ENCODE results near the gene CASR.

CASR gene

GRCh38 chr3:122310361-122310760, 126.9 kb downstream of the CASR start (continued):
- TF ChIP-seq ZNF76 (tag by site-specific recombination; IDR thresholded peaks at IDR 0.05; ENCODE audit: borderline replicate concordance, low read depth) (no peak), SCRT1 (tag by site-specific recombination; IDR thresholded peaks at IDR 0.05; ENCODE audit: borderline replicate concordance) (no peak), ZNF629 (tag by site-specific recombination; IDR thresholded peaks at IDR 0.05) (no peak)

- CTCF ChIA-PET, result interaction anchor here (0.6 to 1.0 kb wide), 2 partner anchors 45 to 48 kb away, joined by 3 to 4 read pairs; no protein-coding TSS in a partner anchor
- POLR2A ChIA-PET, result no interaction called here
- Histone ChIP-seq H3K36me3 (ENCODE audit: control insufficient read depth in 2 of 2, insufficient read depth in 1 of 2, low read length in 2 of 2) (no peaks in the 10 kb centered on the region), H3K4me3 (ENCODE audit: low read depth, low read length) (no peak overlapping the region), H3K4me1 (ENCODE audit: control insufficient read depth, insufficient read depth, low read length) (no peaks in the 10 kb centered on the region), H3K27ac (ENCODE audit: extremely low read depth, low read depth, low read length) (no peak overlapping the region), H3K9me3 (ENCODE audit: control insufficient read depth, insufficient read depth, low read depth, low read length) (no peaks in the 10 kb centered on the region)
- TF ChIP-seq ZNF416 (tag by site-specific recombination; IDR thresholded peaks at IDR 0.05) (no peak), ZNF530 (tag by site-specific recombination; IDR thresholded peaks at IDR 0.05; ENCODE audit: low read depth) (no peak), KLF16 (tag by site-specific recombination; IDR thresholded peaks at IDR 0.05) (no peak), RBAK (tag by site-specific recombination; IDR thresholded peaks at IDR 0.05) (no peak), ZNF302 (tag by site-specific recombination; IDR thresholded peaks at IDR 0.05; ENCODE audit: low read depth) (no peak), ZBTB7A (tag by site-specific recombination; IDR thresholded peaks at IDR 0.05; ENCODE audit: low read depth) (no peak), ZNF335 (tag by site-specific recombination; conservative IDR thresholded peaks at IDR 0.05) (no peak), REPIN1 (tag by site-specific recombination; IDR thresholded peaks at IDR 0.05; ENCODE audit: low read depth) (no peak), HIC1 (tag by site-specific recombination; IDR thresholded peaks at IDR 0.05) (no peak), KLF1 (tag by site-specific recombination; IDR thresholded peaks at IDR 0.05) (no peak), ZBTB8A (tag by site-specific recombination; IDR thresholded peaks at IDR 0.05) (no peak), ZSCAN4 (tag by site-specific recombination; IDR thresholded peaks at IDR 0.05) (no peak), ZNF580 (tag by site-specific recombination; IDR thresholded peaks at IDR 0.05) (no peak)
- TF ChIP-seq, protein P1, sequence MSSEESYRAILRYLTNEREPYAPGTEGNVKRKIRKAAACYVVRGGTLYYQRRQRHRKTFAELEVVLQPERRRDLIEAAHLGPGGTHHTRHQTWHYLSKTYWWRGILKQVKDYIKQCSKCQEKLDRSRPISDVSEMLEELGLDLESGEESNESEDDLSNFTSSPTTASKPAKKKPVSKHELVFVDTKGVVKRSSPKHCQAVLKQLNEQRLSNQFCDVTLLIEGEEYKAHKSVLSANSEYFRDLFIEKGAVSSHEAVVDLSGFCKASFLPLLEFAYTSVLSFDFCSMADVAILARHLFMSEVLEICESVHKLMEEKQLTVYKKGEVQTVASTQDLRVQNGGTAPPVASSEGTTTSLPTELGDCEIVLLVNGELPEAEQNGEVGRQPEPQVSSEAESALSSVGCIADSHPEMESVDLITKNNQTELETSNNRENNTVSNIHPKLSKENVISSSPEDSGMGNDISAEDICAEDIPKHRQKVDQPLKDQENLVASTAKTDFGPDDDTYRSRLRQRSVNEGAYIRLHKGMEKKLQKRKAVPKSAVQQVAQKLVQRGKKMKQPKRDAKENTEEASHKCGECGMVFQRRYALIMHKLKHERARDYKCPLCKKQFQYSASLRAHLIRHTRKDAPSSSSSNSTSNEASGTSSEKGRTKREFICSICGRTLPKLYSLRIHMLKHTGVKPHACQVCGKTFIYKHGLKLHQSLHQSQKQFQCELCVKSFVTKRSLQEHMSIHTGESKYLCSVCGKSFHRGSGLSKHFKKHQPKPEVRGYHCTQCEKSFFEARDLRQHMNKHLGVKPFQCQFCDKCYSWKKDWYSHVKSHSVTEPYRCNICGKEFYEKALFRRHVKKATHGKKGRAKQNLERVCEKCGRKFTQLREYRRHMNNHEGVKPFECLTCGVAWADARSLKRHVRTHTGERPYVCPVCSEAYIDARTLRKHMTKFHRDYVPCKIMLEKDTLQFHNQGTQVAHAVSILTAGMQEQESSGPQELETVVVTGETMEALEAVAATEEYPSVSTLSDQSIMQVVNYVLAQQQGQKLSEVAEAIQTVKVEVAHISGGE (tag by site-specific recombination; conservative IDR thresholded peaks at IDR 0.05; ENCODE audit: low read depth), result no peak
These were observed 129.4 kb downstream of the CASR start for GRCh38 chr3:122312826-122313225.

GRCh38 chr3:122313281-122313680, 129.8 kb downstream of the CASR start:
- no peaks in the 10 kb centered on the region for H3K4me1 ChIP-seq (ENCODE audit: control insufficient read depth, insufficient read depth, low read length)
- CTCF ChIA-PET, result interaction anchor here (0.6 kb wide), 1 partner anchor 48 kb away, joined by 4 read pairs; no protein-coding TSS in a partner anchor
- H3K36me3 ChIP-seq (ENCODE audit: control insufficient read depth in 2 of 2, insufficient read depth in 1 of 2, low read length in 2 of 2), result no peaks in the 10 kb centered on the region
- H3K9me3 ChIP-seq (ENCODE audit: control insufficient read depth, insufficient read depth, low read depth, low read length), result no peaks in the 10 kb centered on the region
- no peak overlapping the region for H3K27ac ChIP-seq (ENCODE audit: extremely low read depth, low read depth, low read length)
- no peak overlapping the region for H3K4me3 ChIP-seq (ENCODE audit: low read depth, low read length)
- POLR2A ChIA-PET, result no interaction called here
- TF ChIP-seq ZFP3 (tag by site-specific recombination; IDR thresholded peaks at IDR 0.05; ENCODE audit: low read depth), result no peak
- TF ChIP-seq ZBTB6 (tag by site-specific recombination; IDR thresholded peaks at IDR 0.05), result no peak
- no peak for TF ChIP-seq PRDM1 (tag by site-specific recombination; IDR thresholded peaks at IDR 0.05)
- TF ChIP-seq ZNF391 (tag by site-specific recombination; IDR thresholded peaks at IDR 0.05; ENCODE audit: borderline replicate concordance, low read depth), result no peak
- TF ChIP-seq, protein P1 (tag by site-specific recombination; conservative IDR thresholded peaks at IDR 0.05; ENCODE audit: low read depth), result no peak
